Measurements from ENCODE around the gene ZIC3. TPM values are rescaled to one million over a fixed set of nuclear protein-coding genes. Genes with fewer than 3 reads are reported as not detected.
A peak's percentile ranks its signal among the peaks of the same experiment; 100 is the strongest.
"Not testable (repeated sequence)": the region's sequence is repeated elsewhere in the genome, so short reads cannot be mapped to it uniquely, and the experiment has no call there.

The ZIC3 gene
- not detected for polyA plus RNA-seq (2012; ENCODE audit: insufficient read depth, insufficient read length)

GRCh38 chrX:137565921-137566745 lies at the start of gene ZIC3:
ZIC3 (plus strand) TSS chrX:137566127; CDS start chrX:137566692, 565 bp downstream.
- no peak for DNase-seq (ENCODE audit: low read depth, low spot score)
- H3K4me3 ChIP-seq (ENCODE audit: low read length) = no peak within 1 kb of the TSS

- H3K4me3 ChIP-seq (ENCODE audit: low read length) = no peak overlapping the region
- no peak for DNase-seq (ENCODE audit: low read depth, low spot score)
Measured at GRCh38 chrX:137519459-137519858, 46.5 kb upstream of the ZIC3 start.

GRCh38 chrX:137545711-137546651 lies 19.9 kb upstream of the ZIC3 start:
- no peak for DNase-seq (ENCODE audit: low read depth, low spot score)
- no peak overlapping the region for H3K4me3 ChIP-seq (ENCODE audit: low read length)

- no peak overlapping the region for H3K4me3 ChIP-seq (ENCODE audit: low read length)
- DNase-seq (ENCODE audit: low read depth, low spot score) = no peak
Measured at GRCh38 chrX:137547291-137547690, 18.6 kb upstream of the ZIC3 start.

GRCh38 chrX:137548261-137548660 lies 17.7 kb upstream of the ZIC3 start:
- no peak overlapping the region for H3K4me3 ChIP-seq (ENCODE audit: low read length)
- no peak for DNase-seq (ENCODE audit: low read depth, low spot score)

- DNase-seq (ENCODE audit: low read depth, low spot score) = no peak
- H3K4me3 ChIP-seq (ENCODE audit: low read length) = no peak overlapping the region
Measured at GRCh38 chrX:137549073-137549472, 16.9 kb upstream of the ZIC3 start.

GRCh38 chrX:137549851-137550664 lies 15.9 kb upstream of the ZIC3 start:
- no peak for DNase-seq (ENCODE audit: low read depth, low spot score)
- no peak overlapping the region for H3K4me3 ChIP-seq (ENCODE audit: low read length)

- no peak overlapping the region for H3K4me3 ChIP-seq (ENCODE audit: low read length)
Measured at GRCh38 chrX:137550665-137551261, 15.2 kb upstream of the ZIC3 start.

GRCh38 chrX:137552098-137552497 lies 13.8 kb upstream of the ZIC3 start:
- not testable (repeated sequence) for H3K4me3 ChIP-seq (ENCODE audit: low read length); DNase-seq (ENCODE audit: low read depth, low spot score)

More at GRCh38 chrX:137550665-137551261, 15.2 kb upstream of the ZIC3 start:
- no peak for DNase-seq (ENCODE audit: low read depth, low spot score)

GRCh38 chrX:137562096-137562495 lies 3.8 kb upstream of the ZIC3 start:
- no peak overlapping the region for H3K4me3 ChIP-seq (ENCODE audit: low read length)
- DNase-seq (ENCODE audit: low read depth, low spot score) = no peak

GRCh38 chrX:137563681-137564651 lies 2.0 kb upstream of the ZIC3 start:
- no peak overlapping the region for H3K4me3 ChIP-seq (ENCODE audit: low read length)
- peak; percentile 7 for DNase-seq (ENCODE audit: low read depth, low spot score)

GRCh38 chrX:137565318-137565904 lies 516 bp upstream of the ZIC3 start:
- H3K4me3 ChIP-seq (ENCODE audit: low read length) = no peak overlapping the region
- DNase-seq (ENCODE audit: low read depth, low spot score) = no peak

GRCh38 chrX:137566746-137567679 lies 1.1 kb downstream of the ZIC3 start:
- H3K4me3 ChIP-seq (ENCODE audit: low read length) = no peak overlapping the region
- DNase-seq (ENCODE audit: low read depth, low spot score) = no peak

- H3K4me3 ChIP-seq (ENCODE audit: low read length) = no peak overlapping the region
- no peak for DNase-seq (ENCODE audit: low read depth, low spot score)
Measured at GRCh38 chrX:137567682-137568232, 1.8 kb downstream of the ZIC3 start.

GRCh38 chrX:137568741-137569469 lies 3.0 kb downstream of the ZIC3 start:
- no peak for DNase-seq (ENCODE audit: low read depth, low spot score)
- H3K4me3 ChIP-seq (ENCODE audit: low read length) = no peak overlapping the region
